Activated naive CD4-positive, alpha-beta T cell treated with anti-CD3 and anti-CD28 coated beads, Interleukin-2, amount 10 ng/mL, durations not matched to agents 7 days and 5 days (primary cell): ENCODE results near the gene DOK6.

ENCODE experiments used
- CTCF ChIA-PET: fragments of 350-600 bp; sonication (Branson Sonifier 250); formaldehyde crosslinking; loops from one replicate; lab custom pipeline; 2021; ENCODE audit warnings: antibody characterized with exemption; lab: Charles Lee
- DNase-seq: peaks from one replicate; pipeline ENCODE4 v3.0.0-alpha.2; 2020
- H3K27ac Mint-ChIP-seq: one replicate; pipeline ENCODE4 v1.8.0; 2021; ENCODE audit warnings: mild to moderate bottlenecking, moderate library complexity, mixed read lengths
- H3K27me3 Mint-ChIP-seq: one replicate; pipeline ENCODE4 v1.8.0; 2021; ENCODE audit warnings: mild to moderate bottlenecking, mixed read lengths
- H3K36me3 Mint-ChIP-seq: one replicate; pipeline ENCODE4 v1.8.0; 2021; ENCODE audit warnings: mixed read lengths
- H3K4me1 Mint-ChIP-seq: one replicate; pipeline ENCODE4 v1.8.0; 2021; ENCODE audit warnings: mixed read lengths
- H3K4me3 Mint-ChIP-seq: one replicate; pipeline ENCODE4 v1.8.0; 2021; ENCODE audit warnings: mild to moderate bottlenecking, moderate library complexity, mixed read lengths
- H3K9me3 Mint-ChIP-seq: one replicate; pipeline ENCODE4 v1.8.0; 2021; ENCODE audit warnings: mixed read lengths

The DOK6 gene

GRCh38 chr18:69400976-69401225 is 213 bp downstream of the DOK6 start:
- CTCF ChIA-PET = no interaction called here

GRCh38 chr18:69401226-69401971 is 711 bp downstream of the DOK6 start:
- Mint-ChIP-seq H3K27ac (no peak overlapping the region), H3K36me3 (peaks cover 5% of the 10 kb centered on the region), H3K27me3 (peaks cover 51% of the 10 kb centered on the region), H3K4me3 (peak overlapping the region; percentile 3), H3K9me3 (no peaks in the 10 kb centered on the region), H3K4me1 (peaks cover 13% of the 10 kb centered on the region)
- CTCF ChIA-PET = no interaction called here
- DNase-seq = no peak

More at GRCh38 chr18:69400976-69401225, 213 bp downstream of the DOK6 start:
- H3K27me3 Mint-ChIP-seq = peaks cover 51% of the 10 kb centered on the region
- no peaks in the 10 kb centered on the region for H3K9me3 Mint-ChIP-seq
- peaks cover 13% of the 10 kb centered on the region for H3K4me1 Mint-ChIP-seq
- H3K4me3 Mint-ChIP-seq = no peak overlapping the region
- no peak overlapping the region for H3K27ac Mint-ChIP-seq
- no peak for DNase-seq
- peaks cover 5% of the 10 kb centered on the region for H3K36me3 Mint-ChIP-seq

- no peaks in the 10 kb centered on the region for H3K9me3 Mint-ChIP-seq
- H3K27ac Mint-ChIP-seq = no peak overlapping the region
- H3K36me3 Mint-ChIP-seq = peaks cover 5% of the 10 kb centered on the region
- no peak overlapping the region for H3K4me3 Mint-ChIP-seq
- no peak for DNase-seq
- CTCF ChIA-PET = no interaction called here
- peaks cover 13% of the 10 kb centered on the region for H3K4me1 Mint-ChIP-seq
- peaks cover 51% of the 10 kb centered on the region for H3K27me3 Mint-ChIP-seq
Observed at GRCh38 chr18:69401972-69402532, 1.4 kb downstream of the DOK6 start.

- H3K27ac Mint-ChIP-seq = no peak overlapping the region
- H3K36me3 Mint-ChIP-seq = peaks cover 5% of the 10 kb centered on the region
- CTCF ChIA-PET = no interaction called here
- DNase-seq = no peak
- H3K27me3 Mint-ChIP-seq = peaks cover 51% of the 10 kb centered on the region
- H3K9me3 Mint-ChIP-seq = no peaks in the 10 kb centered on the region
- H3K4me3 Mint-ChIP-seq = no peak overlapping the region
- peaks cover 13% of the 10 kb centered on the region for H3K4me1 Mint-ChIP-seq
Observed at GRCh38 chr18:69402533-69402989, 1.9 kb downstream of the DOK6 start.

- H3K9me3 Mint-ChIP-seq = no peaks in the 10 kb centered on the region
- CTCF ChIA-PET = no interaction called here
- no peaks in the 10 kb centered on the region for H3K4me1 Mint-ChIP-seq
Observed at GRCh38 chr18:69408522-69408921, 7.8 kb downstream of the DOK6 start.

GRCh38 chr18:69411199-69411598 is 10.5 kb downstream of the DOK6 start:
- Mint-ChIP-seq H3K4me3 (no peak overlapping the region), H3K27ac (no peak overlapping the region), H3K36me3 (no peaks in the 10 kb centered on the region), H3K9me3 (no peaks in the 10 kb centered on the region), H3K27me3 (no peaks in the 10 kb centered on the region), H3K4me1 (no peaks in the 10 kb centered on the region)
- CTCF ChIA-PET = no interaction called here
- no peak for DNase-seq

More at GRCh38 chr18:69408522-69408921, 7.8 kb downstream of the DOK6 start:
- H3K4me3 Mint-ChIP-seq = no peak overlapping the region
- H3K27ac Mint-ChIP-seq = no peak overlapping the region
- DNase-seq = no peak
- no peaks in the 10 kb centered on the region for H3K36me3 Mint-ChIP-seq
- H3K27me3 Mint-ChIP-seq = peaks cover 11% of the 10 kb centered on the region

GRCh38 chr18:69414184-69414583 is 13.5 kb downstream of the DOK6 start:
- no peaks in the 10 kb centered on the region for H3K27me3 Mint-ChIP-seq
- no peaks in the 10 kb centered on the region for H3K4me1 Mint-ChIP-seq
- CTCF ChIA-PET = no interaction called here

GRCh38 chr18:69432847-69433246 is 32.2 kb downstream of the DOK6 start:
- Mint-ChIP-seq H3K27ac (no peak overlapping the region), H3K4me3 (no peak overlapping the region), H3K36me3 (no peaks in the 10 kb centered on the region), H3K9me3 (no peaks in the 10 kb centered on the region), H3K27me3 (no peaks in the 10 kb centered on the region), H3K4me1 (no peaks in the 10 kb centered on the region)
- DNase-seq = no peak
- CTCF ChIA-PET = no interaction called here

More at GRCh38 chr18:69414184-69414583, 13.5 kb downstream of the DOK6 start:
- Mint-ChIP-seq H3K36me3 (no peaks in the 10 kb centered on the region), H3K4me3 (no peak overlapping the region), H3K27ac (no peak overlapping the region), H3K9me3 (no peaks in the 10 kb centered on the region)
- DNase-seq = no peak

- no peaks in the 10 kb centered on the region for H3K9me3 Mint-ChIP-seq
- no peaks in the 10 kb centered on the region for H3K4me1 Mint-ChIP-seq
- no peaks in the 10 kb centered on the region for H3K36me3 Mint-ChIP-seq
- no peaks in the 10 kb centered on the region for H3K27me3 Mint-ChIP-seq
- CTCF ChIA-PET = no interaction called here
- H3K4me3 Mint-ChIP-seq = no peak overlapping the region
- no peak overlapping the region for H3K27ac Mint-ChIP-seq
- DNase-seq = no peak
Observed at GRCh38 chr18:69435000-69435399, 34.3 kb downstream of the DOK6 start.

- no peak for DNase-seq
- CTCF ChIA-PET = no interaction called here
- H3K27me3 Mint-ChIP-seq = no peaks in the 10 kb centered on the region
- no peak overlapping the region for H3K4me3 Mint-ChIP-seq
- no peaks in the 10 kb centered on the region for H3K4me1 Mint-ChIP-seq
- peaks cover 2% of the 10 kb centered on the region for H3K9me3 Mint-ChIP-seq
- no peak overlapping the region for H3K27ac Mint-ChIP-seq
- H3K36me3 Mint-ChIP-seq = no peaks in the 10 kb centered on the region
Observed at GRCh38 chr18:69444221-69444620, 43.5 kb downstream of the DOK6 start.

- CTCF ChIA-PET = no interaction called here
- H3K4me1 Mint-ChIP-seq = no peaks in the 10 kb centered on the region
- H3K36me3 Mint-ChIP-seq = no peaks in the 10 kb centered on the region
- H3K27me3 Mint-ChIP-seq = no peaks in the 10 kb centered on the region
- no peaks in the 10 kb centered on the region for H3K9me3 Mint-ChIP-seq
- H3K4me3 Mint-ChIP-seq = no peak overlapping the region
- no peak overlapping the region for H3K27ac Mint-ChIP-seq
- no peak for DNase-seq
Observed at GRCh38 chr18:69447886-69448285, 47.2 kb downstream of the DOK6 start.

- DNase-seq = no peak
- Mint-ChIP-seq H3K27ac (no peak overlapping the region), H3K27me3 (no peaks in the 10 kb centered on the region), H3K9me3 (no peaks in the 10 kb centered on the region), H3K36me3 (no peaks in the 10 kb centered on the region), H3K4me3 (no peak overlapping the region), H3K4me1 (no peaks in the 10 kb centered on the region)
- CTCF ChIA-PET = no interaction called here
Observed at GRCh38 chr18:69455125-69455524, 54.4 kb downstream of the DOK6 start.

GRCh38 chr18:69469444-69469919 is 68.8 kb downstream of the DOK6 start:
- no peak overlapping the region for H3K27ac Mint-ChIP-seq
- DNase-seq = peak; percentile 36

GRCh38 chr18:69480460-69480859 is 79.8 kb downstream of the DOK6 start:
- CTCF ChIA-PET = no interaction called here
- Mint-ChIP-seq H3K27ac (no peak overlapping the region), H3K4me1 (no peaks in the 10 kb centered on the region), H3K9me3 (no peaks in the 10 kb centered on the region), H3K4me3 (no peak overlapping the region), H3K27me3 (peaks cover 4% of the 10 kb centered on the region), H3K36me3 (no peaks in the 10 kb centered on the region)
- no peak for DNase-seq

More at GRCh38 chr18:69469444-69469919, 68.8 kb downstream of the DOK6 start:
- Mint-ChIP-seq H3K27me3 (no peaks in the 10 kb centered on the region), H3K36me3 (no peaks in the 10 kb centered on the region), H3K4me1 (no peaks in the 10 kb centered on the region), H3K4me3 (no peak overlapping the region), H3K9me3 (no peaks in the 10 kb centered on the region)
- CTCF ChIA-PET = no interaction called here

GRCh38 chr18:69483574-69483973 is 82.9 kb downstream of the DOK6 start:
- H3K27ac Mint-ChIP-seq = no peak overlapping the region
- H3K9me3 Mint-ChIP-seq = no peaks in the 10 kb centered on the region
- no peak for DNase-seq
- no peaks in the 10 kb centered on the region for H3K36me3 Mint-ChIP-seq
- H3K27me3 Mint-ChIP-seq = peaks cover 3% of the 10 kb centered on the region
- no peak overlapping the region for H3K4me3 Mint-ChIP-seq
- H3K4me1 Mint-ChIP-seq = no peaks in the 10 kb centered on the region
- CTCF ChIA-PET = no interaction called here
